GM10266 (cell line): ENCODE measurements around the gene JTB.

ENCODE experiments used
- DNase-seq: peaks from one replicate; pipeline ENCODE4 v3.0.0; 2012; ENCODE audit errors: extremely low spot score
- TF ChIP-seq, protein P1 (sequence below): IDR thresholded peaks from 2 replicates; pipeline ENCODE4 v1.5.1; 2012; ENCODE audit warnings: mild to moderate bottlenecking, low read depth; ENCODE audit not compliant: control insufficient read depth, insufficient read depth; ENCODE audit errors: missing control alignments

JTB gene

DNA sequence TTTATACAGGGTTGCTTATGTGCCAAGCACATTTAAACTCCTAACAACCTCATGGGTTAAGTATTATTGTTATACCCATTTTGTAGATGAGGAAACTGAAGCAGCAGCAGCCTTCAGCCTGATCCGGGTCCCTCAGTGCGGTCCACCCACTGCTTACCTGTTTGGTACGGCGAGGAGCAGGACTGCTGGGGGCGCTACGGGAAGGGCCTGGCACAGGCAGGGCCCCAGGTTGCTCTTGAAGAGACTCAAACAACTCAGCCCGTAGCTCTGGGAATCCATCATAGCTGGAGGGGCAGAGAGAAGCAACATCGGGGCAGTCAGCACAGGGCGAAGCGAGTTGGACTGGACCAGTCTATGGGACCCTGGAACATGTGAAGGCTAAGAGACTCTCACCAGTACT, 40.1 kb downstream of the JTB start:
- TF ChIP-seq, protein P1, sequence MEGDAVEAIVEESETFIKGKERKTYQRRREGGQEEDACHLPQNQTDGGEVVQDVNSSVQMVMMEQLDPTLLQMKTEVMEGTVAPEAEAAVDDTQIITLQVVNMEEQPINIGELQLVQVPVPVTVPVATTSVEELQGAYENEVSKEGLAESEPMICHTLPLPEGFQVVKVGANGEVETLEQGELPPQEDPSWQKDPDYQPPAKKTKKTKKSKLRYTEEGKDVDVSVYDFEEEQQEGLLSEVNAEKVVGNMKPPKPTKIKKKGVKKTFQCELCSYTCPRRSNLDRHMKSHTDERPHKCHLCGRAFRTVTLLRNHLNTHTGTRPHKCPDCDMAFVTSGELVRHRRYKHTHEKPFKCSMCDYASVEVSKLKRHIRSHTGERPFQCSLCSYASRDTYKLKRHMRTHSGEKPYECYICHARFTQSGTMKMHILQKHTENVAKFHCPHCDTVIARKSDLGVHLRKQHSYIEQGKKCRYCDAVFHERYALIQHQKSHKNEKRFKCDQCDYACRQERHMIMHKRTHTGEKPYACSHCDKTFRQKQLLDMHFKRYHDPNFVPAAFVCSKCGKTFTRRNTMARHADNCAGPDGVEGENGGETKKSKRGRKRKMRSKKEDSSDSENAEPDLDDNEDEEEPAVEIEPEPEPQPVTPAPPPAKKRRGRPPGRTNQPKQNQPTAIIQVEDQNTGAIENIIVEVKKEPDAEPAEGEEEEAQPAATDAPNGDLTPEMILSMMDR = no peak
- no peak for DNase-seq

- TF ChIP-seq, protein P1 = no peak
- DNase-seq = no peak
Observed at GRCh38 chr1:153936011-153936802, 41.3 kb downstream of the JTB start.

DNA sequence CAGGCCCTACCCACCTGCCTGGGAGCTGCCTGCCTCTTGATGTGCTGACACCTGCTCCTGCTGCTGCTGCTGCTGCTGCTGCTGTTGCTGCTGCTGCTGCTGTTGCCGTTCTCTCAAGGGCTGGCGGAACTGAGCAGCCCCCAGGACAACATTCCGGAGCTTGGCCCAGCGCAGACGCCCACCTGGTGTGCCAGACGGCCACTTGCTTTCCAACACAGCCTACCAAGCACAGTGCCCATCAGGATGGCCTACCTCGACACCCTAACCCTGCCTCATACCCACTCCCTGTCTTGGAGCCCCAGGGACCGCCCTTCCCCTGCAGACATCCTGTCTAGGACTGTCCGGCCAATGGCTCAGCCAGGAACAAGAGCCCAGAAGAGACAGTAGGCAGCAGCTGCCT, 42.7 kb downstream of the JTB start:
- no peak for DNase-seq
- TF ChIP-seq, protein P1 = no peak

- no peak for DNase-seq
- TF ChIP-seq, protein P1 = no peak
Observed at GRCh38 chr1:153933955-153934354, 43.5 kb downstream of the JTB start.

- no peak for DNase-seq
- TF ChIP-seq, protein P1 = no peak
Observed at GRCh38 chr1:153933430-153933829, 44.0 kb downstream of the JTB start.

DNA sequence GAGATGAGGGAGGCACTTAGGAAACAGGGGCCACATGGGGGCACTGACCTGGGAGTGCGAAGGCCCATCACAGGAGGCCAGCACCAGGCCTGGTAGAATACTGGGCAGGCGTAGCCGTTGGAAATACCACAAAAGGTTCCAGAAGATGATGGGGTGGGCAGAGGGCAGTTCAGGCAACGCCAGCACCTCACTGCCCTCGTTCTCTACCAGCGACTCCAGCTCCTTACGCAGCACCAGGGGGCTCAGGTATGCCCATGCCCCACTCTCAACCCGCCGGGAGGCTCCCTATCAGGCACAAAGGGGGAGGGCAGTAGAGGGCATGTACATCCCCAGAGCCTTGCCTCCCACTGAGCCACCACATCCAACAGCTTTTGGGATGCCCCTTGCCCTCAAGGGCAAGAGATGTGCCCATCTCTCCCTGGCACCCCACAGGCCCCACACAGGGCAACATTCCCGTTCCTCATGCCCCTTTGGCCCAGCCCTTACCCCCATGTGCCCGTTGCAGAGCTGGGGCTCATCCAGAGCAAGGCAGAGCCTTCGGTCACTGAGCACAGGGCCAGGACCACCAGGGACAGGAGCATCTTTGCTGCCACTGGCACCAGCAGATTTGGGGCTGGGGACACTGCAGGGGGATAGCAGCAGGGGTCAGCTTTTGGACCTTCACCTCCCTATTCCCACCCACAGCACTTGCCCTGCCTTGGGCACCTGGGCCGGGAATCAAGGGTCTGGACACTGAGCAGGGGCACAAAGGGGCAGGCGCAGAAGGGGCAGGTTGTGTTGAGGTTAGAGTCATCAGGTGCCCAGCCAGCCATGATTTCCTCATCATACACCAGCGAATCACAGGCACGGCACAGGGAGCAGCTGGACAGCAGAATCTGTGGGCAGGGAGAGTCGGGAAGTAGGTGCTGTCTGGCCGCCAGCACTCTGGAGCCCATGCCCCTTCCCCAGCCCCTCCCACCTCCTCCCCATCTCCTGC, 45.0 kb downstream of the JTB start:
- TF ChIP-seq, protein P1 = no peak
- DNase-seq = no peak
